ENCODE data around the gene SLC44A3.

The SLC44A3 gene, protein sequence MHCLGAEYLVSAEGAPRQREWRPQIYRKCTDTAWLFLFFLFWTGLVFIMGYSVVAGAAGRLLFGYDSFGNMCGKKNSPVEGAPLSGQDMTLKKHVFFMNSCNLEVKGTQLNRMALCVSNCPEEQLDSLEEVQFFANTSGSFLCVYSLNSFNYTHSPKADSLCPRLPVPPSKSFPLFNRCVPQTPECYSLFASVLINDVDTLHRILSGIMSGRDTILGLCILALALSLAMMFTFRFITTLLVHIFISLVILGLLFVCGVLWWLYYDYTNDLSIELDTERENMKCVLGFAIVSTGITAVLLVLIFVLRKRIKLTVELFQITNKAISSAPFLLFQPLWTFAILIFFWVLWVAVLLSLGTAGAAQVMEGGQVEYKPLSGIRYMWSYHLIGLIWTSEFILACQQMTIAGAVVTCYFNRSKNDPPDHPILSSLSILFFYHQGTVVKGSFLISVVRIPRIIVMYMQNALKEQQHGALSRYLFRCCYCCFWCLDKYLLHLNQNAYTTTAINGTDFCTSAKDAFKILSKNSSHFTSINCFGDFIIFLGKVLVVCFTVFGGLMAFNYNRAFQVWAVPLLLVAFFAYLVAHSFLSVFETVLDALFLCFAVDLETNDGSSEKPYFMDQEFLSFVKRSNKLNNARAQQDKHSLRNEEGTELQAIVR

DNA sequence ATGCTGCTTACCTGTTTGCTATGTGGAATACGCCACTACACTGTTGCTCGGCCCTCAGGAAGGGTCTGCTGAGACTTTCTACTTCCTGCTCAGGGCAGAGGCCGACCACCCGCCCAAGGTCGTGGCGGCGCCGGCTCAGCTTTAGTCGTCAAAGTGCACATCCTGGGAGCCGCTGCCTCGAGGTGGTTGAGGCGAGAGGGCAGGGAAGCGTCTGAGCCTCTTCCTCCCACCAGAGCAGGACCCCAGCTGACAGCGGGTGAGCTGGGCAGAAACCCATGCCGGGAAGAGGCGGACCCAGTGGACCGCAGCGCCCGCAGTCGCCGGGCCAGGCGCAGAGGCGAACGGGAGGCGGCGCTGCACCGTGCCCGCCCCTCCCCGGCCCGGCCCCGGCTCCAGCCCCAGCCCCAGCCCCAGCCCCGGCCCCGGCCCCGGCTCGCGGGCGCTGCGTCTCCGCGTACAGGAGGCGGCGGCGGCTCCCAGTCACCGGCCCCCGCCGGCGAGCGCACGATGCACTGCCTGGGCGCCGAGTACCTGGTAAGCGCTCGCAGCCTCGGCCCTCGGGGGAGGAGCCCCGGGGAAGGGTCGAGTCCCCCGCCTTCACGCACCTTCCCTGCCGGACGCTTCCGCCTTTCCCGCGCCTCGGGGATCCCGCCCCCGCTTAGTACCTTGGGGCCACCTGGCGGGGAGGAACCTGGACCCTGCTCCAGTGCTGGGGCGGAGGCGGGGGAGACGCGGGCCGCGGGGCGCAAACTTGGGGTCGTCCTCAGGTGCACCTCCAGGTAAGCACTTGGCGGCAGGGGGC lies at the start of gene SLC44A3:
Gene SLC44A3 (plus strand): TSS at position 413 of the 802 bp plus-strand sequence. CDS start 95 bp downstream, at position 508.
- DNase-seq = no peak

DNA sequence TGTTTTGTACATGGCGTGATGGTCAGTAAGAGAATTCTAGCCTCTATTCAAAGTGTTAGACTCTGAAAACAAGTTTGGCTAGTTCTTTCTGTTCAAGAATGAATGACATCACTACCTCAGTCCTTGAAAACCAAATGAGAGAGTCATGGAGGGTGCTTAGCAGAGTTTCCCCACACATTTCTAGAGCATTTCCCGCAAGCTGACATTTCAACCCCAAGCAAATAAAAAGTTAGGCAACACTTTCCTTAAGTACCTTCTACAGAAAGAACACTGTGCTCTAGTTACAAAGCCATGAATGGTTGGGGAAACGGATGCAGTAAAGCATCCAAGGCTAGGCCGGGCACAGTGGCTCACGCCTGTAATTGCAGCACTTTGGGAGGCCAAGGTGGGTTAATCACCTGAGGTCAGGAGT lies 47.9 kb upstream of the SLC44A3 start:
- no peak for DNase-seq

DNA sequence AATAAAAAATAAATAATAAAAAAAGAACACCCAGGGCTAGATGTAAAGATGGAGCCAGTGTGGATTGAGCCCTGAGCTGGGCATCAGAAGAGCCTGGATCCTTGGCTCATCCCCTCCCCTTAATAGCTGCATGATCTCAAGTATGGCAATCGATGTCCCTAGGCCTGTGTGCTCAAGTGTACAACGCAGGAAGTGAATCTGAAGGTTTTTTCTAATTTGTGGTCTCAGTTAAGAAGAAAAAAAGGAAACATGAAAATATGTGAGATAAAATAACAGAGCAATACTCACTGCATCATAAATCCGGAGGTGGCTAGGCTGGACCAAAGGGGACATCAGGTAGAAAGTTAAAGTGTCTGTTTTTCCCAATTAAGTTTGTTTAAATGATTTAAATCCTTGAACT lies 47.3 kb upstream of the SLC44A3 start:
- no peak for DNase-seq

DNA sequence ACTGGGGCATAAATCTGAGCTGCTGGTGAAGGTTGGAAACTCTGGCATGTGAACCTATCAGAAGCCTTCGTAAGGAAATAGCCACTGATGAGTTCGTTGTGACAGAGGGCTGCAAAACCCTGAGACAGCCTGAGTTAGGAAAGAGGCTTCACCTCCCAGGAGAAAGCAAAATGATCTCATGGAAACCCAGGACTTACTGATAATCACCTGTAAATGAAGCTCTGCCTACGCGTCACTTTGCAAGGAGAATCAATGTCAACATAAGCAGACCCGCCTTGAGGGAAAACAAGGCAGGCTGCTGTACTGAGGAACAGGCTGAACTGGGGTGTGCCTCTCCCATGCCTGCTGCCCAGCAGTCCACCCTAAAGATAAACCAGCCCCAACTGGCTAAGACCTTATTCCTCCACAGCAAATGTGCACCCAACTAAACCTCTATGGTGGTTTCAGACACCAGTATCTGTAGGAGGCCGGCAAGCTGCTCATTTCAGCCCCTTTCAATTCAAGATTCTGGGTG lies 46.8 kb upstream of the SLC44A3 start:
- no peak for DNase-seq

DNA sequence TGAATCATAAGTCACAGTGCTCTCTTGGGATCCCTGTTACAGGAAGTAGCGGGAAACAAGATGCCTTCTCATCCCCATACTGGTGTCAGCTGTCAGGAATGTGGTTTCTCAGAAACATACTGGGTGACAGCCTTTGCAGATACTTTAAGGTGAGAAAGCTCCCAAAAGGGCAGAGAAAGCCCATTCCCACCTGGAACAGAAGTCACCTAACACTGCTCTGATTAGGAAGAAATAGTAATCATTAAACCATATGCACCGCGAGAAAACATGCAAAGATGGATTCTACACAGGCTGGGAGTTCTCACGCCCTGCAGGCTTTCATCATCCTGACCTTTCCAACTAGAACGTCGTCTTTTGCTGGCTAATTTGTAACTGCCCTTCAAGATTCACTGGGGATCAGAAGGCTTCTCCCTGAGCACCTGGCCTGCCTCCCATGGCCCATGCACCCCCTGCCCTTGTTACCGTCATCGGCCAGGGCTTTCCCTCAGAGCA lies 46.2 kb upstream of the SLC44A3 start:
- no peak for DNase-seq

DNA sequence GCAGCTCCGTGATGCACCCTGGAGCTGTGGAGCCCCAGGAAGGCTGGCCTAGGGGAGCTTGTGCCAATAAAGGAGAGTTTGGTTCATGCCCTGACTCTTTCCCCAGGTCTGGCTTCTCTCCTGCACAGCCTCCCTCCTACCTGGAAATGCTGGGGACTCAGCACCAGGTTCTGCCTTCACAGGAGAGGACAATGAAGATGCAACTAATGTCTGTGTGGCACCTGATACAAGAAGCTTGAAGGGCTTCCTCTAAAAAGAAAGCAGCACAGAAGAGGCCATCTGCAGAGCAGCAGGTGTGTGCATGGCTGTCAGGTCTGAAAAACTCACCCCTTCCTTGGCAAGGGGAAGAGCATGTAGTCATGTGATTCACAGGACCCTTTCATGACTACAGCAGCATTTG lies 43.7 kb upstream of the SLC44A3 start:
- no peak for DNase-seq

DNA sequence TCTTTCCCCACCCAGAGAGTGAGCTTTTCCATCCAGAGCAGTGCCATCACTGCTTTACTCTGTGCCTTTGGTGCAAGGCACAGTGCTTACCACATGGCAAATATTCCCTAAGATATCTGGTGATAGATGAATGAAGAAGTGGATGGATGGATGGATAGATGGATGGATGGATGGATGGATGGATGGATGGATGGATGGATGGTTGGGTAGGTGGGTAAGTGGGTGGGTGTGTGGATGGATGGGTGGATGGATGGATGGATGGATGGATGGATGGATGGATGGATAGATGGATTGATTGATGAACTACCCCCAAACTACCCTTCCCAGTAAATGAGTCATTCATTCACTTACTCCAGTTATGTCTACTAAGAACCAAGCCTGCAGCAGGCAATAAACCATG lies 42.9 kb upstream of the SLC44A3 start:
- DNase-seq = no peak

DNA sequence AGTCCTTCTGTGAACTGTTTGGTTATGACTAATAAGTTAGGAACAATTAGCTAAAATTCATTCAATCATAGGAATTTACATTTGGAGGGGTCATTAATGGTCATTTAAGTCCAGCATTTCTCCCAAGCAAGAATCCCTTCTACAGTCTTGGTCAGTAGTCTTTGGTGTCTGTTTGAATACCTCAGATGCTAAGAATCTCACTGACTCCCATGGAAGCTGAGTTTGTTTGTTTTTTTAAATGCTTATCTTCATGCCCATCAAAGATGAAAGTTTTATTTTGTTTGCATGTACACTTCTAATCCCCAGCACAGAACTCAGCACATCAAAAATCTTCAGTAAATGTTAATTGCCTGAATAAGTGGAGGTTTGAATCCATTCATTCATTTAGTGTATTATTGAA lies 41.3 kb upstream of the SLC44A3 start:
- no peak for DNase-seq

DNA sequence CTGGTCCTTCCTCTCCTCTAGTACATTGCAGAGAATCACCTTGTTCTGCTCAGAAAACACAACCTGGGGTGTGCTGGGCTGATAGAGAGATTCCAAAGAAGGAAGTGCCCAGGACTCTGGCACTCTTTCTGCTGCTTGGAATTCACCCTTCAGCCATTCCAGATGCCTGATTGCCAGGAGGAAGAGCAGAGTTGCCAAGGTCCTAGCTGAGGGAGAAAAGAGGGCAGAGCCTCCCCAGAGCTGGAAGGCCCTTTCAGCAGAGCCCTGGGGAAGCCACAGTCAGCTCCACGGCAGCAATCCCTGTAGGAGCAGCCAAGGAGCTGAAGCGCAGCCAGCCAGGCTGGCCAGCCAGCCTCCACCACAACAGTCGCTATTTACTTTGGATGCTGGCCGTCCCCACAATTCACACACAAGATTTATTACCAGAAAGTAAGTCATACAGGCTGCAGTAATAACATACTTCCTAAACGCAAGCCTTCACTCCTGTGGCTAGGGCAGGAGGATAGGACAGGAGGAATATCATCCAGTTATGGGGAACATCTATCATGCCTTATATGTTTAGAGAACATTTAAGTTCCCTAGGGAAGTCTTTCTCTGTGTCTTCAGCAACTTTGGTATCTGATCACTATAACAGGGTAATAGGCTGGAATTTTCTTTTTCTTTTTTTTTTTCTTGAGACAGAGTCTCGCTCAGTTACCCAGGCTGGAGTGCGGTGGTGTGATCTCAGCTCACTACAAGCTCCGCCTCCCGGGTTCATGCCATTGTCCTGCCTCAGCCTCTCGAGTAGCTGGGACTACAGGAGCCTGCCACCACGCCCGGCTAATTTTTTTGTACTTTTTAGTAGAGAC lies 36.6 kb upstream of the SLC44A3 start:
- no peak for DNase-seq

DNA sequence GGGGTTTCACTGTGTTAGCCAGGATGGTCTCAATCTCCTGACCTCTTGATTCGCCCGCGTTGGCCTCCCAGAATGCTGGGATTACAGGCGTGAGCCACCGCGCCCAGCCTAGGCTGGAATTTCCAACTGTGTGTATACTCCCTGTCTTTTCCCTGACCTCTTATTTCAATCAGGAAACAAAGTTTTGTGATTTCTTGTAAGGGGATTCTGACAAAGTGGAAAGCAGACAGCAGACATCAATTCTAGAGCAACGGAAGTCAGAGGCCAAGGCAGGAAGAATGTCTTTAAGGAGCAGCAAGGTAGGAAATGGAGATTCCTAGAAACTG lies 36.0 kb upstream of the SLC44A3 start:
- no peak for DNase-seq

DNA sequence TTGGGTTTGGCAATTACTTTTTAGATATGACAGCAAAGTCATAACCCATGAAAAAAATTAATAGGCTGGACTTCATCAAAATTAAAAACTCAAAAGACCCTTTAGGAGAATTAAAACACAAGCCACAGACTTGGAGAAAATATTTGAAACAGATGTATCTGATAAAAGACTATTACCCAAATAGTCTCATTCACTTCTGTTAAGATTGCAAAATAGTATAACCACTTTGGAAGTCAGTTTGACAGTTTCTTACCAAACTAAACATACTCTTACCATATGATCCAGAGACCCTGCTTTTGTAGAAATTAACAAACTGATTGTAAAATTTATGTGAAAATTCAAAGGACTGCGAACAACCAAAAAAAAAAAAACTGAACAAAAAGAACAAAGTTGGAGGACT lies 32.5 kb upstream of the SLC44A3 start:
- DNase-seq = no peak

DNA sequence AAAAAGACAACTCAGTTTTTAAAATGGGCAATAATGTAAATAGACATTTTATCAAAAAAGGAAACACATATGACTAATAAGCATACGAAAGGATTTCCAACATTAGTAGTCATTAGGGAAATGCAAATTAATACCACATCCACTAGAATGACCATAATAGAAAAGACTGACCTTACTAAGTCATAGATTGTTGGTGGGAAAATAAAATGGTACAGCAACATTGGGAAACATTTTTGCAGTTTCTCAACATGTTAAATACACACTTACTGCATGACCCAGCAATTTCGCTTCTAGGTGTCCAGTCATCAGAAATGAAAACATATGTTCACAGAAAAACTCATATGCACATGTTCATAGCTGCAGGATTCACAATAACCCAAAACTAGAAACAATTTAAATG lies 29.9 kb upstream of the SLC44A3 start:
- DNase-seq = no peak

DNA sequence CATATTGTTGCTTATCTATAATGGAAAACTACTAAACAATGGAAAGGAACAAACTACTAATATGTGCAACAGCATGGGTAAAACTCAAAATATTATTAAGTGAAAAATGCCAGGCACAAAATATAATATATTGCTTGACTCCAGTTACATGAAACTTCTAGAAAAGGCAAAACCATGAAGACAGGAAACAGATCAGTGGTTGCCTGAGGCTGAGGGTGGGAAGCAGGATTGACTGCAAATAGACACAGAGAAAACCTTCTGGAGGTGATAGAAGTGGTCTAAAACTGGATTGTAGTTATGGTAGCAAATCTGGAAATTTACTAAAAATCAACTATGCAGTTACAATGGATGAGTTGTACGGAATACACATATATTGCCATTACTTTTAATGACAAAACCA lies 29.5 kb upstream of the SLC44A3 start:
- no peak for DNase-seq

DNA sequence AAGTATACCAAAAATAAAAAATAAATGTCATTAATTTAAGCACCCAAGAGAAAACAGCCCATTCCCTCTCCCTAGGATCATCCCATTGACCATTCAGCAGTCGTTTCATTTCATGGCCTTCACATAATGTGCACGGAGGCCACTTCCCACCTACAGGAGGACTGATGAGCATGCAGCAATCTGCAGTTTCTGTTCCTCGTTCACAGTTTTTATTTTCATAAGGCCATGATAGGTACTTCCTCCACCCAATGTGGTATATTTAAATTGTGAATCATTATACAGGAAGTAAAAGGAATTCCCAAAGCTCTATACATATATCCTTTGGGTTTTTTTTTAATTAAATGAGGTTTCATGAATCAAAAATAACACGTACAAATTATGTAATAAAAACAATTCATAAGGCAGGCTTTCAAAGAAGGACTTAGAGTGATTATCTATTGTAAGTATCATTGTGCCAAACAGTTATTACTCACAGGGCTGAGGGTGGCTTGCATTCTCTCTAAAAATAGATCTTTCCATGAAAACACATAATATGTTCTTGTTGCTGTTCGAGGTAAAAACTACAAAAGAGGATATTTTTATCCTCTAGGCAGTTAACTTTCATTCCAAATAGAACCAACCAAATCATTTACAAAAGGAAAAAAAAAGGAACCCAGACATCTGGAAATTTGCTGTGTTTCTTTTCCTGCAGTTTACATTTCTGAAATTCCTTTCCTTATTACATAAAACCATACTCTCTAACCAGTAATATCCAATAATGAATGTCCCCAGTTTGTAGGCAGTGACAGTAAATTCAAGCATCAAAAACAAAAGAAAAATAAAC lies 27.5 kb upstream of the SLC44A3 start:
- no peak for DNase-seq

DNA sequence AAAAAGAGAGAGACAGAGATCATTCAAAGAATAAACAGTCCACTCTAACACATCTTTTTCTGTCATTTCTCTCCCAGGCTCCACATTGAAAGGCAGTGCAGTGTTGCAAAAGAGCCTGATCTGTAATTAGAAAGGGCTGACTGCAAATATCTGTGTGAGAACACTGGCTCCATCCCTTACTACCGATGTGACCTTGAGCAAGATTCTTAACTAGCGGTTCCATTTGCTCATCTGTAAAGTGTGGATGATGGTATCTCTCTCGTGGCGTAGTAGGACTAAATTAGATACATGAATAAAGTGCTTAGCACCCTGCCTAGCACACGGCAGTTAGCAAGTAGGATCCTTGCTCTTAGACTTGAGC lies 26.9 kb upstream of the SLC44A3 start:
- no peak for DNase-seq

DNA sequence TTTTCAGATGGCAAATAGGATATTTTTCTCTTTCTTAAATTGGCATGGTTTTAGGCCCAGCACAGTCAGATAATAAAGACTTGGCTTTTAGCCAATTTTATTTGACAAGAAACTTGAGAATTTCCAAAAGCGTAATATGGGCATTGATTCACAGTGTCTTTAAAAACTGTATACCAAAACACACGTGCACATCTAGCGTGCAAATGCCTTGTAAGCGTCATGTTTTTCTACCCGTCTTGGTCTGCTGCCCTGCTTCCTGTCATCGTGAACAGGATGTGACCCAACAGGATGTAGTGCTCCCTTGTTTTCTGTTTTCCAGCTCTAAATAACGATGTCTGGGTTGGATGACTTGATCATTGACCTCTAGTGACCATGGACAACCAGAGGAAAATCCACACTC lies 24.7 kb upstream of the SLC44A3 start:
- DNase-seq = no peak

DNA sequence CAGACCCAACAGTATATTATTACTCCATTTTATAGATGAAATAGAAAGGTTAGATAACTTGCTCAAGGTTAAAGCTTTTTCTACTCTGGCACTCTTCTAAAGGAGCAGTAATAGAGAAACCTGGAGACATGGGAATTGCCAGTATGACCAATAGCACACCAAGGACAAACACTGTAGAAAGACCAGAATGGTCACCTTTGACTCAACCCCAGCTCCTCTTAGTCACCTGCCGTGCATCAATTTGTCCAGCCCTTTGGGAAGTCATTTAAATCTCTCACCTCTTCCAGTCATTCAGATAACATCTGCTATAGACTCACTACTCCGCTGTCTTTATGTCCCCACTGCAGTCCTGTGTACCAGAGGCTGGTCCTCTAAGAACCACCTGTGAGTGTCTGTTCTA lies 23.9 kb upstream of the SLC44A3 start:
- no peak for DNase-seq

DNA sequence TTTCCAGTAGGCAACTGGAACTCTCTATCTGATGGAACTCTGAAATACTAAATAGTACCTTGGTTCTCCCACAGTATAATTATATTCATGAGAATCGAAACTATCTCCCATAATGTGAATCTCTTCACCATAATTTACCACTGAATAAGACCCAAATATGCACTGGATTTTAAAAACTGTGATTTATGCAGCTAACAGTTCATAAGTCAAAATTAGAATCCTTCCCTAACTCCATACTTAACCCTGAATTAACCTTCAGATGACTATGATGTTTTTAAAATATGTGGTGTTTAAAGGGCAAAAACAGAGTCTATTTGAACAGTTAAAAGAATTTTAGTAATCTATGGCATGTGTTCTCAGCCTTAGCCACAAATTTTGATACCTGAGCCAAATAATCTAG lies 22.9 kb upstream of the SLC44A3 start:
- DNase-seq = no peak

DNA sequence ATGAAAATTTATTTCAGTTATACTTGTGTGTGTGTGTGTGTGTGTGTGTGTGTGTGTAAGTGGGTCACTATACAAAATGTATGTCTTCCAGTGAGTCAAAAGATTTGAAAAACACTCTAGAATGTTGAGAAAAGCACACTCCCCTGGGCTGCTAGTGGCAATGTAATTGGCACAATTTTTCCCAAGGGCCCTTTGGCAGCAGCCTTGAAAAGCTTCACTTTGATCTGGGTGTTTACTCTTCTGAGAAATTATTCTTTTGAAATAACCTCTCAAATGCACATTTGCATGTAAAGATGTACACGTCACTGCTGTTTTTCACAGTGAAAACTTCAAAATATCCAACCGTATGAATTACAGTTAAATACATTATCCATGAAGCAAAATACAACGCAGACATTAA lies 22.1 kb upstream of the SLC44A3 start:
- DNase-seq = no peak

DNA sequence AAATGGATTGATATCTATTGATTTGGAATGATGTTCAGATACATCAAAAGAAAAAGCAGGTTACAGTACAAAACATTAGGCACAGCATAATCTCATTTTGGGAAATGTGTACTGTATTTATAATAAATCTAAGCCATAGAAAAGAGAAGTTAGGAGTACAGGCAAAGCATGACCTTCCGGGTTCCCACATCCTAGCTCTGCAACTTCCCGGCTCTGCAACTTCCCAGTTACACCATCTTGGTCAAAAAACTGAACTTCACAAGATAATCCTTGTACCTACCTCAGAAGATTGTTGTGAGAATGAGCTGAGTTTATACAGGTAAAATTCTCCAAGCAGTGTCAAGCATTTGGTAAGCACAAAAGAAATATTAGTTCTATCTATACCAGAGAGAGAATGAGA lies 21.7 kb upstream of the SLC44A3 start:
- DNase-seq = no peak

DNA sequence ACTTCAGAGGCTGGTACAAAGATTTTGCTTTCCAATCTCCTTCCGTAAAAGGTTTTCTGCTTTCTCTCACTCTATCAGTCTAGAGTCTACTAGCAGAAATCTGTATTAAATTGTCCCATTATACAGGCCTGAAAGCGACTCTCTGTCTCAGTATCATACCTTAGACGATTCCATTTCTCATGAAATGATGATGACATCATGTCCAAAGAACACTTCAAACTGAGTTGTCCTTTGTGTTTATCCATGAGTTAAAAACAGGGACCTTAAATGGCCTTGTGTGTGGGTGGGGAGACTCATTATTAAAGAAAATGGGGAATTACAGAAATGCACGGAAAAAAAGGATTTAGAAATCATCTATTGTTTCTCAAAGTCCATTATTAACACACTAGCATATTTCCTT lies 21.0 kb upstream of the SLC44A3 start:
- DNase-seq = no peak
